Right ventricle myocardium superior (tissue), 1 donor: Measurements from ENCODE around the gene ANKRD28. TPM values are rescaled to one million over a fixed set of nuclear protein-coding genes. Genes with fewer than 3 reads are reported as not detected.
"Not testable (repeated sequence)": the region's sequence is repeated elsewhere in the genome, so short reads cannot be mapped to it uniquely, and the experiment has no call there.

Experiments used
- ATAC-seq: fragments of 200-7000 bp; cut with Tn5 transposase; one replicate; pipeline ENCODE4 v1.9.1; 2020; ENCODE audit warnings: mild to moderate bottlenecking; ENCODE audit not compliant: poor library complexity
- DNase-seq: peaks from one replicate; pipeline ENCODE4 v3.0.0-alpha.2; 2020
- intact Hi-C: fragments of 100-400 bp; cut with DNase I; formaldehyde crosslinking; loops from one replicate; pipeline ENCODE4 v1.11.2; 2022
- total RNA-seq: library from RNA; stranded (reverse); fragmentation: NEBNext Ultra II Directional; extraction: Animal tissue kit (Norgen Biotek cat#: 25700); gene quantifications from one replicate; pipeline ENCODE4 v1.2.1, GENCODE V29; 2021
- donor health status: DM: no; HTN: yes; CAD: no; lungs with severe emphysema.

The ANKRD28 gene
- total RNA-seq, 1 donor from 2014 or later = 21.9 TPM

DNA sequence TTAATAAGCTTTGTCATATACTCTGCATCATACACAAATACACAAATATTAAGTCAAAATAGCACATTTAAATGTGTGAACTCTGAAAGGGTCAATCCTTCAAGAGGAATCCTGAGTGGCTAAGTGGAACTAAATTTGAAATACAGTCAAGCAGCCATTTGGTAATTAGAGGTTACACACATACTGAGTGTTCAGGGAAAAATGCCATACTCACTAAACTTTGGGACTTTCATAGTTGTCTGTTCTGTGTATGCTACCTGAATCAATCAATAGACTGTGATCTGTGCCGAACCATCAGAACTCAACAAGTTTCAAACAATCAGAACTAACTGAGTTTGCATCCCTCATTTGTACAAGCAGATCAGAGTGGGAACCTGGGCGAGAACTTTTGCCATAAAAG, 15.3 kb downstream of the ANKRD28 start:
- DNase-seq (no peak), ATAC-seq (peak; percentile 56)
- intact Hi-C loops = no loop called here

DNA sequence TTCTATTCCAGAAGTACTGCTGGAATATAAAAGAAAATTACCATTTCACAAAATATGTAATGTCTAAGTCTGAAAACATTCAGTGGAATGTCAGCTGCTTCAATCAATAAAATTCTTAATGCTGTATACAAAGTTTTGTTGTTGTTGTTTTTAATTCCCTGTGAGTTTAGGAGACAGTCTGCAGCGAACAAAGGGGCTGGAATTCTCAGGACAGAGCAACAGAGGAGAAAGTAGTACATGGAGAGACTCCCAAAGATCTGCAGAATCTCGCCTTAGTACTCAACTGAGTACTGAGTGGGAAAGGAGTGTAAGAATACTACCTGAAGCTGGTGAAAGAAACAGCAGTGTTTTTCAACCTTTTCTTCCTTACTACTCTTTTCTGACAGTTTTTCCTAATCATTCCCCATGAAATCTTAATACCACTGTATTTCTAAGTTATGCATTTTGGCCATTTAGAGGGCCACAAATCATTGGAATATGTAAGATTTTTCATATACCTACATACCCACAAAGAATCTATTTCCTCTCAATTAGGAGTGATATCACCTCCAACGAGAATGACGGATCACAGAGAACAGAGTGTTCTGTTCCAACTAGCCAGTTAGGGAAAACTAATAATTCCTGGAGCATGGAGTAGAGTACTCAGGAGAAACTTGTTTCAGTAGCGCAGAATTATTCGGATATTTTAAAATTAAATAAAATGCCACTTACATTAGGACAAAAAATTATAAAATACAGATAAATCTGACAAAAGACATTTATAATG, 16.0 kb downstream of the ANKRD28 start:
- no peak for DNase-seq
- intact Hi-C loops = no loop called here
- ATAC-seq = peak; percentile 78

DNA sequence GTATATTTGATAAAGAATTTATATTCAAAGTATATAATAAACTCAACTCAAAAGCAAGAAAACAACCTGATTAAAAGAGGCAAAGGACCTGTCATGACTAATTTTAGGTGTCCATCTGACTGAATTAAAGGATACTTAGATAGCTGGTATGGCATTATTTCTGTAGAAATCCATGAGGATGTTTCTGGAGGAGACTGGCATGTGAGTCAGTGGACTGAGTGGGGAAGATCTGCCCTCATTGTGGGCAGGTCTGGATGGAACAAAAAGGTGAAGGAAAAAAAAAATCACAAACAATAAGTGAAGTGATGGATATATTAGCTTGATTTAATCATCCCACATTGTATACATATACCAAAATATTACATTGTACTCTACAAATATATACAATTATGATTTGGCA, 16.6 kb downstream of the ANKRD28 start:
- ATAC-seq (no peak), DNase-seq (no peak)
- intact Hi-C loops = no loop called here

DNA sequence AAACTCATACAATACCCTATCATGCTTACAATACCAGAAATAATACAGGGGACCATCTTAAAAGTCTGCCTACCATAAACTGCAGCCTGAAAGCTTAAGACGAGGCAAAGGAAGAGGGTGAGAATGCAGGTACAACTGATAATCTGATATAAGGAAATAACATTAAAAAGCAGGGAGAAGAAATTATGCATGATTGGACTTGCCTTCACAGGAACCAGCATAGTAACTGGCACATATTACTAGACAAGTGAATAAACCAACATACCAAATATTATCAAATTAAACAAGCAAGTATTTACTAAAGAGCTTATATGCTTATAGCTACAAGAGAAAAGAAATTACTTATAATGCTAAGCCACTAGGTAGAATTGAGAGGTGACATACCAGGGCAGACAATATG, 18.7 kb downstream of the ANKRD28 start:
- DNase-seq (no peak), ATAC-seq (no peak)
- intact Hi-C loops = no loop called here

DNA sequence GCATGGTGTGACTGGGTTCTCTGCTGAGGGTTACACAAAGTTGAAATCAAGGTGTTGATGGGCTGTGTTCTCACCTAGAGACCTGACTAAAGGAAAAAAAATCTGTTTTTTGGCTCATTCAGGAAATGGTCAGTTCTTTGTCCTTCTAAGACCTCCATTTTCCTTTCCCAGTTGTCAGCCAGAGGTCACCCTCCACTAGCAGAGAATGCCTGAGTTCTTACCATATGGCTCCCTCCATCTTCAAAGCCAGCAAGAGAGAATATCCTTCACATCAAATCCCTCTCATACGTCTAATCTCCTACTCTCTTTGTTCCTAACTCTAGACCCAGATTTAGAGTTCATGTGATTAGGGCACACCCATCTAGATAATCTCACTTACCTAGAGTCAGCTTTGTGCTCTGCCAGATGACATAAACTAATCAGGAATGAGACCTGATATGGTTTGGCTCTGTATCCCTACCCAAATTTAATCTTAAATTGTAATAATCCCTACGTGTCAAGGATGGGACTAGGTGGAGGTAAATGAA, 19.4 kb downstream of the ANKRD28 start:
- intact Hi-C loops = no loop called here
- no peak for DNase-seq
- no peak for ATAC-seq

DNA sequence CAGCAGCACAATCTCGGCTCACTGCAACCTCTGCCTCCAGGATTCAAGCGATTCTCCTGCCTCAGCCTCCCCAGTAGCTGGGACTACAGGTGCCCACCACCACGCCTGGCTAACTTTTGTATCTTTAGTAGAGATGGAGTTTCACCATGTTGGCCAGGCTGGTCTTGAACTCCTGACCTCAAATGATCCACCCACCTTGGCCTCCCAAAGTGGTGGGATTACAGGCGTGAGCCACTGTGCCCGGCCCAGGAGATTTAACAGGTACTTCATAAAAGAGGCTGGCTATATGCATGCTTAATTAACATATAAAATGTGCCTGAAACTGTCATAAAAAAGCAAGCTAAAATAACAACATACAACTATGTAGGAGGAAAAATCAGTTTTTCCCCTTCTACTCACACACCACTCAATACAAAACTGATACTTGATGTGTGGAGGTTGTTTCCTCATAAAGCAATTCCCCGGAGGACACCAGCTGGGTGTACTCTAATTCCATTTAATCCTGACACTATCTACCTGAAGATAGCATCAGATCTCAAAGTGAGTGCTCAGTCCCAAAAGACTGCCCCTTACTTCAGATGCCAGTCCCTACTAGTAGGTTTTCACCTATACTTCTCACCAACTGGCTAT, 22.7 kb downstream of the ANKRD28 start:
- intact Hi-C loops, ATAC-seq, DNase-seq: not testable (repeated sequence)

DNA sequence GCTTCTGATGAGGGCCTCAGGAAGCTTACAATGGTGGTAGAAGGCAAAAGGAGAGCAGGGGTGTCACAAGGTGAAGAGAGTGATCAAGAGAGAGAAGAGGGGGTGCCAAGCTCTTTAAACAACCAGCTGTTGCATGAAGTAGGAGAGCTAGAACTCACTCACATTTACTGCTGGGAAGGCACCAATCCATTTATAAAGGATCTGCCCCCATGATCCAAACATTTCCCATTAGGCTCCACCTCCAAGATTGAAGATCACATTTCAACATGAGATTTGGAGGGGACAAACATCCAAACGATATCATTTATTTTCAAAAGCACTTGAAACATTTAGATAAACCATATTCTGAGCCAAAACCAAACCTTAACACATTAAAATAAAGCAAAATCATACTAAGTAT, 26.3 kb downstream of the ANKRD28 start:
- intact Hi-C loops = no loop called here
- ATAC-seq (no peak), DNase-seq (no peak)

DNA sequence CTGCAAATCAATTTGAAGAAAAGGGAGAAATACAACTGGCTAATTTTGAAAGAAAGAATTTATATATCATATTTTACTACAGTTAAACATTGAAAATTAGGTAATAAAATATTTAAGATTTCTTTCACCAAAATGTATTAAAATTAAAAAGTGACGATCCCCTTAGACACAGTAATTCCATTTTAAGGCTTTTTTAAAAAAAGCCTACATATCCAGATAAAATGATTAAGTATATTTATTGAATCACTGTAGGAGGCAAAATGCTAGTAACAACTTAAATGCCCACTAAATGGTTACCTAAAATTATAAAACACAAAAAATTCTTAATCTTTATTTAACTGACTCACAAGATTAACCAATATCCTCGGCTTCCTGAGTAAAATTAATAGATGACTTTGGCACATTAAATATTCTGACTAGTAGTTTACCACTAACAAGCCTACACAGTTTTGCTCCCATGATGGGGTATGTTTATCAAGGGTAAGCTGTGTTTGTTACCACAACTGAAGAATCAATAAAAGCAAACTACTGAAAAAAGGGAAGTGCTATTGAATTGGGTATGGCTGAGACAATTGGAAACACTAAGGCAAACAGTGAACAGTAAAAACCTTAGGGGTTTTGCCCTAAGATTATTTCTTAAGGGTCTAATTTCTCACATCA, 28.4 kb downstream of the ANKRD28 start:
- ATAC-seq = no peak
- DNase-seq = no peak
- intact Hi-C loops = no loop called here

DNA sequence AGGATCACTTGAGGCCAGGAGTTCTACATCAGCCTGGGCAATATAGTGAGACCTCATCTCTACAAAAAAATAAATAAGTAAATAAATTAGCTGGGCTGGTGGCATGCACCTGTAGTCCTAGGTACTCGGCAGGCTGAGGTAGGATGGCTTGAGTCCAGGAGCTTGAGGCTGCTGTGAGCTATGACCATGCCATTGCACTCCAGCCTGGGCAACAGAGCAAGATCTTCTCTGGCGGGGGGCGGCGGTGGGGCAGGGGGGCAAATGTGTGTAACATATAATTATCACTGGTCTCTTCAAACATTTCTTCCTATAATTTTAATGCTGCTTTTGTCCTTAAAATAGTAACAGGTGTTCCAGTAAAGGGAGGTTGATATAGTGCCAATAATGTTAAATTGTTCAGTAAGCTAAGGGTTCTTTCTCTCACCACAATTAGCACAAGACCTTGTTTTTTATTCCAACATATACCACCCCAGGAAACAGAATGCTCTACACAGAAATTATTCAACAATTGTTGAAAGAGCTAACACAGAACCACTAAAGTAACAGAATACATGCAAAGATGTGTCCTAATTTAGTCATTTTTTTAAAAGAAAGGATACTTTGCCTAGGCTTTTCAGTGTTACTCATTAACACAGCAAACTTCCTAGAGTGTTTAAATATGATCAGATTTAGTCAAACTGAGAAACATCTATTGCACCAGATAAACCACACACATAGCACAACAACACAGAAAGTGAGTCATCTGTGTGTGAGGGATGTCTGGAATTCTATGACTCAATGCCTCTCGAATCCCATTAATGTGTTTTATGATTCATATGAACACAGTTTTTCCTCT, 29.1 kb downstream of the ANKRD28 start:
- DNase-seq (no peak), ATAC-seq (no peak)
- intact Hi-C loops = no loop called here

DNA sequence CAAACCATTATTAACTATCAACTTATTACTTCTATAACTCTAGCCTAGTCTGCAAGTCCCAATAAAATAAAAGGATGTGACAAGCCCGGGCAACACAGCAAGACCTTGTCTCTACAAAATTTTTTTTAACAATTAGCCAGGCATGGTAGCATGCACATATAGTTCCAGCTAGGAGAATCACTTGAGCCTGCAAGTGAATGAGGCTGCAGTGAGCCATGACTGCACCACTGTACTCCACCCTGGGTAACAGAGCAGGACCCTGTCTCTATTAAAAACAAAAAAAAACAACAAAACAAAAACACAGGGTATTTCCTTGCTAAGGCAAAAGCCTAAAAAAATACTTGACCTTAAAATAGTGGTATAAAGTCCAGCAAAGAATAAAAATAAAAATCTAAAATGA, 31.4 kb downstream of the ANKRD28 start:
- DNase-seq (no peak), ATAC-seq (no peak)
- intact Hi-C loops = no loop called here

DNA sequence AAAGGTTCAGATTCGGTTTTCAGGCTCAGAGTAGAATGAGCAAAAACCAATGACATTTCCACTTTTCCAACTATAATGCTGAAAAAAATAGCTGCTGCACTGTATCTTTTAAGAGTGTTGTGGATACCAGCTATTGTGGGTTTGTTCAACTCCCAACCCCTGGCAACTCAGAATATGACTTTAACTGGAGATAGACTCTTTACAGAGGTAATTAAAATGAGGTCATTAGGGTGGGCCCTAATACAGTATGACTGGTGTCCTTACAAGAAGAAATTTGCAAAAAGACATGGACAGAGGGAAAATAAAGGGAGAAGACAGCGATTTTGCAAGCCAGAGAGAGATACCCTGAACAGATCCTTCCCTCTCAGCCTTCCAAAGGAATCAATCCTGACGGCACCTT, 39.5 kb downstream of the ANKRD28 start:
- ATAC-seq (no peak), DNase-seq (no peak)
- intact Hi-C loops = no loop called here

DNA sequence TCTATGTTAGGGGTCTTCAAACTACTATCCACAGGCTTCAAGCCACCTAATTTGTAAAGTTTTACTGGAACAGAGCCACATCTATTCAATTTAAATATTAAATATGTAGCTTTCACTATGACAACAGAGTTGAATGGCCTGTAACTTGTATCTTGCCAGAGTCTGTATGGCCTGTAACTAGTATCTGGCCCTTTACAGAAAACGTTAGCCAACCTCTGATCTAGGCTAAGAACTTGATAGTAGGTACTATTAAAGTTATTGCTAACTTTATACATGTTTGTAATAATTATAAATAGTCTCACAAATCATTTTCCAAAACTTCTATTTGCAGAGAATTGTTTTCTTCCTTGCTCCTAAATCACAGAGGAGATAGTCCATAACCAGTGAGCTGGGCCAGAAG, 40.0 kb downstream of the ANKRD28 start:
- no peak for ATAC-seq
- intact Hi-C loops = no loop called here
- DNase-seq = no peak

DNA sequence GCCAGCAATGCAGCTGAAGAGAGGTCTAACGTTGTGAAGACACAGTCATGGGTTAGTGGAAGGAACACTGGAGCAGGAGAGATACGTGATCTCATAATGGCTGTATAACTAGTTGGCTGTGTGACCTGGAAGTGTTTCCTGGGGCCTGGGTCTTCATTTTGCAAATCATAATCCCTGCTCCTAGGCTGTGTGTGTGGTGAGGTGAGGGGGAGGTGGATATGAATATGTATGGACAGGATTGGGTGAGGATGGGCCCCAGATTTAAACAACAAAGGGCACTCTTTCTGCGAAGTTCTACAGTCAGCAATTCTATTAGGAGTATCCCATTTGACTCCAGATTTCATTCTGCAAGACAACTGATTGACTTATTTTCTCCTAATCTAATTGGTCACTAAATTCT, 41.3 kb downstream of the ANKRD28 start:
- intact Hi-C loops = no loop called here
- no peak for ATAC-seq
- no peak for DNase-seq

DNA sequence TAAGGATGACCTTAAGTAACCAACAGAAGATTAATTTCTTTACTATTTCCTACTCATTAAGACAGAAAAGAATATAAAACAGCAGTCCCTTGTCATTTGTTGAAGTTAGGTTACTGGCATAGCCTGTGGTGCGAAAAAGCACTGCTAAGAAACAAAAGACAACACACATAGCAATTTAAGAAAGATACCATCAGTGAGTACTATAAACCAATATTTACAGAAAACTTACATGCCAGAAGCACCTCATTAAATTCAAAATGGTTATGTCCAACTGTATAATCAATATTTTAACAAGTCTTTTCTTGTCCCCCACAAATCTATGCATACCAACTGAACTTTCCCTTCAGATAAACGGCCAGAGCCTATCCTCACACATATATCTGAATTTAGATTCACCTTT, 42.0 kb downstream of the ANKRD28 start:
- DNase-seq = no peak
- intact Hi-C loops = no loop called here

DNA sequence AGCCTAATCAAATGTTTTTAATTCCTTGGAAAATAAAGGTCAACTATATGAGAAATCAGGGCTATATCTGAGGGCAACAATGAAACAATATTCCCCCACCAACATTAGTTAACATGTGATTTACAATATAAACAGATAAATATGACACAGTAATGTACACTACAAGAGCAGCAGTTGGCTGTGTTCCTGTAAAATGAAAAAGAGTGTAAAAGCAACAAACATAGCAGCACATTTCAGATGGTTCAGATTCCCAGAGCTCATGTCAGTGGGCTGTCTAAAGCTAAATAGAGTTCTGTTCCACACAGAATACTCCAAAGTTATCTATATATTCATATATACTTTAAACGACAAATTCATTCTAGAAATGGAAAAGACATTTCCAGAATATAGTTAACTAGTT, 42.6 kb downstream of the ANKRD28 start:
- intact Hi-C loops = no loop called here
- DNase-seq = no peak
- no peak for ATAC-seq

More for the DNA sequence above, 42.0 kb downstream of the ANKRD28 start:
- ATAC-seq = no peak

DNA sequence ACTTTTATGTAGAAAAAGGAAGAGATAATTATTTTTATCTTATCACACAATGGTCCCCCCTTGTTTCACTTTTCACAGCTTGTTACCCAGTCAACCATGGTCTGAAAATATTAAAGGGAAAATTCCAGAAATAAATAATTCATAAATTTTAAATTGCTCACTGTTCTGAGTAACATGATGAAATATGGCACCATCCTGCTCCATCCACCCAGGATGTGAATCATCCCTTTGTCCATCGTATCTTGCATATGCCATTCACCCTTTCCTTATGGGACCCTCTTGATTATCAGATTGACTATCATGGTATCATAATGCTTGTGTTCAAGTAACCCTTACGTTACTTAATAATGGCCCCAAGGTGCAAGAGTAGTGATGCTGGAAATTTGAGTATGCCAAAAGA, 43.7 kb downstream of the ANKRD28 start:
- ATAC-seq (no peak), DNase-seq (no peak)
- intact Hi-C loops = no loop called here

DNA sequence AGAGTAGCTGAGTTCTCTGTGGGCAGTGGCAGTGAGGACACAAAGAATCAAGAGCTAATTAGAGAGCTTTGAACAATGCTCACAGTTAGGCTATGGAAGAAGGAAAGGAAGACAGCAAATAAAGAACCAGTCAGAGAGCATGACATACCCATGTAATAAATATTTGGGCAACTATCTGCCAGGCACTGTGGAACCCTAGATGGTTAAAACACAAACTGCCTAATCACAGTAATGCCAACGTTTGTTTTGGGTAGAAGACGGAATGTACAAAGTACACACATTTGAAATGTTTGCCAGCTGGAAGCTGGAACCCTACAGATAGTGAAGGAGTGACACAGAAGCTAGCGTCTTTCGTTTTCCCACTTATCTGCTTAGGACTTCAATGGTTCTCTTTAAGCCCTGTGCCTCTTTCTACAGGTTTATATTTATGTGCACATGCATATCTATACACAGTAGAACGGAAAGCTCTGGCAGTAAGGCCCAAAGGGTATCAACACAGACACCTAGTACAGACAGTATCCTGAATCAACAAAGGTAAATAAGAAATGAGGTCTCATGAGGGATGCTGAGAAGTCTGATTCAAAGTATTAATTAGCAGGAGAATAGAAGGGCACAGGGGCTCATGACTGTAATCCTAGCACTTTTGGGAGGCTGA, 44.6 kb downstream of the ANKRD28 start:
- DNase-seq (no peak), ATAC-seq (peak; percentile 82)
- intact Hi-C loops = no loop called here

DNA sequence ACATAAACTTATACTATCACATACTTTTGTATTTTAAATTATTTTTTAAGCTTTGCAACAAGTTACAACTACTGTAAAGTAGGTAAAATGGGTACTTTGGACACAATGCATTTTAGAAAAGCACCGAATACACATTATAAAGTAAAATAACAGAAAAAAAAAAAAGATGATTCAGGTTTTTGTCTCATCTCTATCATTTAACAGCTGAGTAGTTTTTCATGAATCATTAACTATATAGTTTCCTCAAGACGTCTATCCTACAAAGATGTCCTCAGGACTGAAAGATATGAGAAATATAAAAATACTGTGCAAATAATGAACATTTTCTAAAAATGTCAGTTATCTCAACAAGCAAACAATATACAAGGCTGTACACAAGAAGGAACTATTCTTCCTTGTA, 46.9 kb downstream of the ANKRD28 start:
- no peak for DNase-seq
- ATAC-seq = no peak
- intact Hi-C loops = no loop called here

DNA sequence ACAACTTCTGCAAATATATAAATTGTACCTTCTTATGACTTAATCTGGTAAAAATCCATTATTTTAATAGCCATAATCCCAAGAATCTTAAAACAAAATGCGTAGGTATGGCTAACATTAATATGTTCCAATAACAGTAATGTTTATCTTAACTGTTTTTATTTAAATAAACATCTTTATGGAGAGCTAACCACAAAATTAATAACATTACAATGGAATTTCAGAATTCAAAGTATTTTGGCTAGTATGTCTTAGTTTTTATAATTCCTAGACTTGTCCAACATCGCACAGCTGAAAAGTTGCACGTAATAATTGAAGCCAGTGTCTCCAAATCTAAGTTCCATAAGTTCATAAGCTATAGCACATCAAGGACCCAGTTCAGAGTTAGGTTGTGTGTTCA, 47.6 kb downstream of the ANKRD28 start:
- ATAC-seq (no peak), DNase-seq (no peak)
- intact Hi-C loops = no loop called here
